ENCODE data around the gene PDCD6IP. TPM values are rescaled to one million over a fixed set of nuclear protein-coding genes. Genes with fewer than 3 reads are reported as not detected.

Gene PDCD6IP
- total RNA-seq, 1 experiment from 2014 or later, result 49.9 TPM

GRCh38 chr3:33883951-33884561, 85.6 kb downstream of the PDCD6IP start:
- peak overlapping the region; percentile 21; the same call in 1 of the 2 replicates for H3K27ac ChIP-seq
- DNase-seq, result peak; percentile 4 to 17
- H3K9me3 ChIP-seq (replicated peaks), result no peaks in the 10 kb centered on the region
- H3K27me3 ChIP-seq, result no peaks in the 10 kb centered on the region
- H3K4me3 ChIP-seq, result peak overlapping the region; percentile 38
- H3K4me1 ChIP-seq, result no peaks in the 10 kb centered on the region
- H3K36me3 ChIP-seq, result no peaks in the 10 kb centered on the region

DNA sequence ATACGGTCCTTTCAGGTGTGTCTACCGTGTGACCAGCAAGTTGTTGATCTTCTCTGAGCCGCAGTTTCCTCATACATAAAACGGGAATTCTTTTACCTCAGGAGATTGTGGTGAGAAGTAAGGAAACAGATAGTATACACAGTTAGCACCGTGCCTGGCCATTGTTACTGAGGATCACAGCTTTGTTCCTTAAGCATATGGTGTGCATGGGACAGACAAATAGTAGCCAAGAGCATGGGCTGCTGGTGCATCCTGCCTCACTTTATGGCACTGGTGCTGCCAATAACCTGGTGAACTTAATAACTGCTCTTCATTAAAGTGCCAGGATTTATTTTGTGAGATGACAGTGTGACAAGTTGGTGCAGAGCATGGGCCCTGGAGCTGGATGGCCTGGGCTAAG, 86.3 kb downstream of the PDCD6IP start:
- H3K9me3 ChIP-seq (replicated peaks), result no peaks in the 10 kb centered on the region

GRCh38 chr3:33885496-33885895, 87.1 kb downstream of the PDCD6IP start:
- H3K4me1 ChIP-seq, result no peaks in the 10 kb centered on the region
- H3K27ac ChIP-seq, result no peak overlapping the region
- no peak overlapping the region for H3K4me3 ChIP-seq
- H3K9me3 ChIP-seq (replicated peaks), result no peaks in the 10 kb centered on the region
- H3K36me3 ChIP-seq, result no peaks in the 10 kb centered on the region
- H3K27me3 ChIP-seq, result no peaks in the 10 kb centered on the region
- no peak for DNase-seq

More for the DNA sequence above, 86.3 kb downstream of the PDCD6IP start:
- Histone ChIP-seq H3K4me1 (no peaks in the 10 kb centered on the region), H3K27ac (no peak overlapping the region), H3K27me3 (no peaks in the 10 kb centered on the region), H3K4me3 (no peak overlapping the region), H3K36me3 (no peaks in the 10 kb centered on the region)
- no peak for DNase-seq

DNA sequence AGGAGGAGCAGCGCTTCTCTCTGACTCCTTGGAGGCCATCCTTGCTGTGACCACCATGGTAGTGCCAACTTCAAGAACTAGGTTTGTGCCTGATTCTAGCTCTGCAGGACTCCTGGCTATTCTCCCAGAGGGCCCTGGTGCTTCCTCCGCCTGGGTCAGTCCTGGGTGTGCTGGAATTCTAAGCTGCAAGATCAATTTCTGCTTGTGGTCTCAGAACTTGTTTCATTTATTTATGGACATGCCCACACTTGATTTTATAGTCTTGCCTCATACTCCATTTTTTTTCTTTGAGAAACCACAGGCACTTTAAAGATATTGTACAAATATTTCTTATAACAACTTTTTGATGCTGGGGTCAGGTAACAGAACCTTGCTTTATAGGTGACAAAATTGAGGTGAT, 87.6 kb downstream of the PDCD6IP start:
- DNase-seq, result no peak
- Histone ChIP-seq H3K27ac (no peak overlapping the region), H3K4me3 (no peak overlapping the region), H3K27me3 (no peaks in the 10 kb centered on the region), H3K36me3 (no peaks in the 10 kb centered on the region), H3K9me3 (replicated peaks) (no peaks in the 10 kb centered on the region), H3K4me1 (no peaks in the 10 kb centered on the region)

- DNase-seq, result no peak
- no peaks in the 10 kb centered on the region for H3K27me3 ChIP-seq
- H3K9me3 ChIP-seq (replicated peaks), result no peaks in the 10 kb centered on the region
Measured at GRCh38 chr3:33887478-33887877, 89.0 kb downstream of the PDCD6IP start.

DNA sequence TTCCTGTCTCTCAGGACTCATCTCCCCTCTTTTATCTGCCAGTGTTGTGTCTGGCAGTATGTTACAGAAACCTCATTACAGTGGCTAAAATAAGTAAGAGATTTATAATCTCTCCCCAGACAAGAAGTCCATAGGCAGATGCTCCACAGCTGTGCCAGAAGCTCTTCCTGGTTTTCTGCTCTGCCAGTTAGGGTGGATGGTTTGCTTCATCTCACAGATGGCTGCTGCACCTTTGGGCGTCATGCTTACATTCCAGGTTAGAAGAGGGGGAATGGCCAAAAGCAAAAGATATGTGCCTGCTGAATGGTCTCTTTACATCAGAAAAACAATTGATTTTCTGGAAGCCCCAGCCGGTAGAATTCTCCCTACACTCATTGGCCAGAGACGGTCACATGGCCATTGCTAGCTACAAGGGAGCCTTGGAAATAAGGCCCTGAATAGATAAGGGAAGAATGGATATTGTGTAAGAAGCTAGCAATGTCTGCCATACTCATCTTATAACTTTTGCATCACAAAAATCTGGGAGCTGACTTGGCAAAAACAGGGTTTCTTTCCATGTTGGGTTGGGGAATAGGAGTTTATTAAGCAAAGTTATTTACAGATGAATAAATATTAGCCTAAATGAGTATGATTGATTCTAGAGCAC, 91.1 kb downstream of the PDCD6IP start:
- H3K36me3 ChIP-seq, result no peaks in the 10 kb centered on the region
- H3K27me3 ChIP-seq, result no peaks in the 10 kb centered on the region
- no peak overlapping the region for H3K27ac ChIP-seq
- no peak overlapping the region for H3K4me3 ChIP-seq
- no peaks in the 10 kb centered on the region for H3K9me3 ChIP-seq (replicated peaks)
- DNase-seq, result no peak
- no peaks in the 10 kb centered on the region for H3K4me1 ChIP-seq

More at GRCh38 chr3:33887478-33887877, 89.0 kb downstream of the PDCD6IP start:
- no peak overlapping the region for H3K27ac ChIP-seq
- no peaks in the 10 kb centered on the region for H3K4me1 ChIP-seq
- no peaks in the 10 kb centered on the region for H3K36me3 ChIP-seq
- no peak overlapping the region for H3K4me3 ChIP-seq

DNA sequence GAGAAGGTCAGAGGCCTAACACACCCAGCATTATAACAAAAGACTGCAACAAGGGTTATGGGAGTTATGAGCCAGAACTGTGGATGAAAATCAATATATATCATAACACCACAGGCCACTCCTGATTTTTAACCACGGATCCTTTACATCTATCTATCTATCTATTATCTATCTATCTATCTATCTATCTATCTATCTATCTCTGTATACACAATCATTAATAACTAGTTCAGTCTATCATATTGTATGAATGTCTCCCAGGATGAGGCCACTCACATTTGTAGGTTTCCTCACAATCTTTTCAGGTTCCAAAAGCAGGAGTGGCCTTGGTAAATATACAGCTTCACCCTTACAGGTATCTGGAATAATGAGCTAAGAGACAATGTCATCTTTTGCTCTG, 94.2 kb downstream of the PDCD6IP start:
- no peak for DNase-seq
- H3K27ac ChIP-seq, result no peak overlapping the region
- H3K4me1 ChIP-seq, result no peaks in the 10 kb centered on the region
- H3K36me3 ChIP-seq, result no peaks in the 10 kb centered on the region
- no peak overlapping the region for H3K4me3 ChIP-seq
- no peaks in the 10 kb centered on the region for H3K27me3 ChIP-seq
- no peaks in the 10 kb centered on the region for H3K9me3 ChIP-seq (replicated peaks)

GRCh38 chr3:33895658-33896057, 97.2 kb downstream of the PDCD6IP start:
- H3K4me3 ChIP-seq, result no peak overlapping the region
- H3K27me3 ChIP-seq, result no peaks in the 10 kb centered on the region
- no peak overlapping the region for H3K27ac ChIP-seq
- H3K4me1 ChIP-seq, result no peaks in the 10 kb centered on the region
- H3K9me3 ChIP-seq (replicated peaks), result no peaks in the 10 kb centered on the region
- no peaks in the 10 kb centered on the region for H3K36me3 ChIP-seq
- DNase-seq, result no peak

GRCh38 chr3:33897306-33897705, 98.9 kb downstream of the PDCD6IP start:
- no peaks in the 10 kb centered on the region for H3K27me3 ChIP-seq
- no peaks in the 10 kb centered on the region for H3K36me3 ChIP-seq
- DNase-seq, result no peak
- no peaks in the 10 kb centered on the region for H3K9me3 ChIP-seq (replicated peaks)
- H3K27ac ChIP-seq, result no peak overlapping the region
- no peaks in the 10 kb centered on the region for H3K4me1 ChIP-seq
- no peak overlapping the region for H3K4me3 ChIP-seq

DNA sequence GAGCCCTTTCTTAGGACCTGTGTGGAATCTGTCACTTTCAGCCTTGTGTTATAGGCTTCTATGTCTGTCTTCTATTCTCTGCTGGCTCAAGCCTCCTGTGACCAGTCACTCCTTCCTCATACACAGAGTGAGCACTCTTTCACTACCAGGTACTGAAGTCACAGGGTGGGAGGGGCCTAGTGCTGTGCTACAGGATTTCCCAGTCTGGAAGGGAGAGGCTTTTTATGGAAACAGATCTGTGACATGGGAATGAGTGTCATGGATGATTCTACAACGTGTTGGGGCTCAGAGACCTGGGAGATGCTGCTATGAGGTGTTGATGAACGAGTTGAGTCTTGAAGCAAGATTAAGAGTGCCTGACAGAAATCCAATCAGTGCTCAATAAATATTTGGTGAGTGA, 100.5 kb downstream of the PDCD6IP start:
- Histone ChIP-seq H3K27me3 (no peaks in the 10 kb centered on the region), H3K9me3 (replicated peaks) (no peaks in the 10 kb centered on the region), H3K27ac (no peak overlapping the region), H3K36me3 (no peaks in the 10 kb centered on the region), H3K4me3 (no peak overlapping the region), H3K4me1 (no peaks in the 10 kb centered on the region)
- no peak for DNase-seq

GRCh38 chr3:33900440-33900808, 102.0 kb downstream of the PDCD6IP start:
- no peaks in the 10 kb centered on the region for H3K36me3 ChIP-seq

GRCh38 chr3:33900809-33901505, 102.5 kb downstream of the PDCD6IP start:
- Histone ChIP-seq H3K4me1 (no peaks in the 10 kb centered on the region), H3K27me3 (no peaks in the 10 kb centered on the region), H3K27ac (no peak overlapping the region), H3K9me3 (replicated peaks) (no peaks in the 10 kb centered on the region), H3K4me3 (no peak overlapping the region), H3K36me3 (no peaks in the 10 kb centered on the region)
- no peak for DNase-seq

More at GRCh38 chr3:33900440-33900808, 102.0 kb downstream of the PDCD6IP start:
- Histone ChIP-seq H3K27me3 (no peaks in the 10 kb centered on the region), H3K27ac (no peak overlapping the region), H3K4me1 (no peaks in the 10 kb centered on the region), H3K9me3 (replicated peaks) (no peaks in the 10 kb centered on the region), H3K4me3 (no peak overlapping the region)
- DNase-seq, result no peak

DNA sequence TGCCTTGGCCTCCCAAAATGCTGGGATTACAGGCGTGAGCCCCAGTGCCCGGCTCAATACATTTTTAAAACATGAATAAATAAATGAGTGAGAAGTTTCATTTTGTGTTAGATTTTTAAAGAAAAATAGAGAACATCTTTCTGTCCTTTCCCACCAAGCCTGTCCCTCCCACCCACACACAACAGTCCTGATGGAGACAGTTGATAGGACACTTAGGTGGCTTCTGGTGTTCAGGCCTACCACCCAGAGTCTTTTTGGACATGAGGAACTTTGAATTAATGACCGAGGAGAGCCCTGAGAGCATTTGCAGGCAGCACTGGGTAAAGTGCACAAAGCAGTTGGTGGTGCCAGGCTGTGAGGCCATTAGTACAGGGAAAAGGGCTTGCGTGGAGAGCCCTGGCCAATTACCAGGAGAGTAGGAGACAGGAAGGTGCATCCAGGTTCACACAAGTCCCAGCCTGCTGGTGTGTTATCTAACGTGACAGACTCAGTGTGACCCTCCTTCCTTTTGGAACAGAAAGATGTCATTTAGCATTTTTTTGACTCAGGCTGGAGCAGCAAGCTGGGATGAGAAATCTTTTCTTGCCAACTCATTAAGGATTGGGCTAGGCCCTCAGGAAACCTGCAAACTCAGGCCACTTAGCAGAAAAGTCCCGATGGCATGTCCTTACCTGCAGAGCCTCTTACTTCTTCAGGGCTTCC, 103.6 kb downstream of the PDCD6IP start:
- Histone ChIP-seq H3K27me3 (no peaks in the 10 kb centered on the region), H3K36me3 (no peaks in the 10 kb centered on the region), H3K27ac (no peak overlapping the region), H3K9me3 (replicated peaks) (no peaks in the 10 kb centered on the region), H3K4me1 (no peaks in the 10 kb centered on the region), H3K4me3 (no peak overlapping the region)
- DNase-seq, result no peak

- no peak overlapping the region for H3K27ac ChIP-seq
Measured at GRCh38 chr3:33904730-33905129, 106.3 kb downstream of the PDCD6IP start.

DNA sequence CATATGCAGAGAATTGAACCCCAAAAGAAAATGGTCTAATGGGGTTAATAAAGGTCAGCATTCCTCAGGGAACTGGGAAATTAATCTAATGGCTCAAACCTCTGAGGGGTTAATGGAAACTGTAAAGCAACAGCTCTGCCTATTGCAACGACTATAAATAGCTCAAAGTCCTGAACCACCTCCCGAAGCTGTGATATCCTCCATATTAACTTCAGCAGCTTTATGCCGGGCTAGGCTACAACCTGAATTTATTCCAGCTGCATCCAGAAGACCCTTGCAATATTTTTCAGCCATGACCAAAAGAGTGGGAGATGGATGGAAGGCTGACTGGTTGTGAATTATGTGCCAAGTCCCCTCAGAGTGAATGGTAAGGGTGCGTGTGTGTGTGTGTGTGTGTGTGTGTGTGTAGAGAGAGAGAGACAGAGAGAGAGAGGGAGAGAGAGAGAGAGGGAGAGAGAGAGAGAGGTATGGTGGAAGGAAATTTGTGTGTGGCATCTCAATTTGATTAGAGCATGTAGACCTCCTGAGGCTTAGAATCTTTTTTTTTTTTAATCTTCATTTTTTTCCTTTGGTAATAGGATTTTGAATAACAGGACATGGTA, 109.9 kb downstream of the PDCD6IP start:
- H3K9me3 ChIP-seq (replicated peaks), result no peaks in the 10 kb centered on the region
- no peaks in the 10 kb centered on the region for H3K36me3 ChIP-seq
- H3K27me3 ChIP-seq, result no peaks in the 10 kb centered on the region
- no peaks in the 10 kb centered on the region for H3K4me1 ChIP-seq
- H3K4me3 ChIP-seq, result no peak overlapping the region
- DNase-seq, result no peak
- no peak overlapping the region for H3K27ac ChIP-seq

More at GRCh38 chr3:33904730-33905129, 106.3 kb downstream of the PDCD6IP start:
- Histone ChIP-seq H3K9me3 (replicated peaks) (no peaks in the 10 kb centered on the region), H3K4me1 (no peaks in the 10 kb centered on the region), H3K27me3 (no peaks in the 10 kb centered on the region), H3K36me3 (no peaks in the 10 kb centered on the region), H3K4me3 (no peak overlapping the region)
- peak; percentile 7 to 36 for DNase-seq
